Caco-2 (cell line): ENCODE data around the gene PARS2. TPM values are rescaled to one million over a fixed set of nuclear protein-coding genes. Genes with fewer than 3 reads are reported as not detected.

ENCODE experiments used
- BruUV-seq: library from RNA; stranded (reverse); fragments of 400-500 nt; replicated peaks from 2 replicates; lab custom pipeline; 2021; lab: Mats Ljungman, UMichigan
- CTCF ChIA-PET: fragments of 300-600 bp; sonication (Branson Sonifier 250); formaldehyde crosslinking; loops from one replicate; lab custom pipeline; 2022; ENCODE audit warnings: antibody characterized with exemption; lab: Charles Lee
- POLR2A ChIA-PET: fragments of 300-600 bp; sonication (Branson Sonifier 250); formaldehyde crosslinking; loops from one replicate; lab custom pipeline; 2022; ENCODE audit warnings: antibody characterized with exemption; lab: Charles Lee
- DNase-seq, 2 experiments: peaks; one replicate each; pipeline versions ENCODE4 v3.0.0 to v3.0.0-alpha.2; 2020 to 2022
- H3K27me3 ChIP-seq: replicated peaks from 2 replicates; pipeline ENCODE4 v1.6.0; 2011; ENCODE audit warnings: low read length; ENCODE audit not compliant: control insufficient read depth, insufficient read depth
- H3K36me3 ChIP-seq: 2 replicates; pipeline ENCODE4 v1.5.1; 2011; ENCODE audit warnings: low read length; ENCODE audit not compliant: control insufficient read depth, insufficient read depth
- H3K4me1 ChIP-seq: fragments of 250-450 bp; sonication (Bioruptor Pico); 2 replicates; pipeline ENCODE4 v1.5.1; 2020; ENCODE audit warnings: mild to moderate bottlenecking
- H3K4me3 ChIP-seq: 2 replicates; pipeline ENCODE4 v1.5.1; 2011; ENCODE audit warnings: low read depth, mild to moderate bottlenecking, control low read depth, low read length
- H3K9me3 ChIP-seq: fragments of 250-450 bp; sonication (Bioruptor Pico); 2 replicates; pipeline ENCODE4 v1.5.1; 2020; ENCODE audit warnings: mild to moderate bottlenecking, moderate library complexity
- H3K27ac Mint-ChIP-seq: one replicate; pipeline ENCODE4 v1.8.0; 2022; ENCODE audit warnings: mixed read lengths; ENCODE audit not compliant: unreplicated experiment
- H3K27me3 Mint-ChIP-seq: one replicate; pipeline ENCODE4 v1.8.0; 2022; ENCODE audit warnings: mixed read lengths; ENCODE audit not compliant: insufficient read depth, unreplicated experiment
- H3K36me3 Mint-ChIP-seq: one replicate; pipeline ENCODE4 v1.8.0; 2022; ENCODE audit warnings: mild to moderate bottlenecking, mixed read lengths; ENCODE audit not compliant: insufficient read depth, unreplicated experiment
- H3K4me1 Mint-ChIP-seq: one replicate; pipeline ENCODE4 v1.8.0; 2022; ENCODE audit warnings: low read depth, mixed read lengths; ENCODE audit not compliant: unreplicated experiment
- H3K4me3 Mint-ChIP-seq: one replicate; pipeline ENCODE4 v1.8.0; 2022; ENCODE audit warnings: mild to moderate bottlenecking, moderate library complexity, mixed read lengths; ENCODE audit not compliant: unreplicated experiment
- H3K9me3 Mint-ChIP-seq: one replicate; pipeline ENCODE4 v1.8.0; 2022; ENCODE audit warnings: mixed read lengths; ENCODE audit not compliant: unreplicated experiment
- CTCF ChIP-seq, 2 experiments: fragments of 200-600 bp in 1 of 2; IDR thresholded peaks; 1 replicate in 1 of 2; 2 replicates in 1 of 2; pipeline versions ENCODE4 v1.5.1 to v1.8.0; 2011 to 2022; ENCODE audit warnings: antibody characterized with exemption in 1 of 2, control low read depth in 1 of 2, inconsistent platforms in 1 of 2, low read depth in 1 of 2, low read length in 1 of 2, mild to moderate bottlenecking in 1 of 2, moderate library complexity in 1 of 2; ENCODE audit not compliant: insufficient read depth in 1 of 2, severe bottlenecking in 1 of 2, unreplicated experiment in 1 of 2
- intact Hi-C: fragments of 100-400 bp; cut with micrococcal nuclease; formaldehyde crosslinking; loops from one replicate; pipeline ENCODE4 v1.10.0; 2022; ENCODE audit not compliant: unreplicated experiment
- total RNA-seq: library from RNA; stranded (reverse); gene quantifications from 2 replicates; pipeline ENCODE4 v1.2.3, GENCODE V29; 2022

PARS2 gene
- total RNA-seq, 1 experiment from 2014 or later: 5.8 TPM

- H3K4me1 Mint-ChIP-seq: no peaks in the 10 kb centered on the region
- no peaks in the 10 kb centered on the region for H3K36me3 ChIP-seq
- H3K27me3 ChIP-seq: no peaks in the 10 kb centered on the region
- no peak overlapping the region for H3K4me3 Mint-ChIP-seq
- intact Hi-C loops: no loop called here
- H3K4me3 ChIP-seq: no peak overlapping the region
- ChIA-PET POLR2A (no interaction called here), CTCF (no interaction called here)
- no peaks in the 10 kb centered on the region for H3K36me3 Mint-ChIP-seq
- BruUV-seq: no TSS peak
- H3K9me3 Mint-ChIP-seq: no peaks in the 10 kb centered on the region
- TF ChIP-seq CTCF (IDR thresholded peaks at IDR 0.05; ENCODE audit: insufficient read depth in 1 of 2, low read depth in 1 of 2, low read length in 1 of 2, severe bottlenecking in 1 of 2, unreplicated experiment in 1 of 2): no peak
- no peaks in the 10 kb centered on the region for H3K27me3 Mint-ChIP-seq
- no peaks in the 10 kb centered on the region for H3K9me3 ChIP-seq
- no peak overlapping the region for H3K27ac Mint-ChIP-seq
- H3K4me1 ChIP-seq: no peaks in the 10 kb centered on the region
- DNase-seq: no peak
Measured at GRCh38 chr1:54754486-54755285, 9.6 kb downstream of the PARS2 start.

GRCh38 chr1:54754045-54754444 lies 10.3 kb downstream of the PARS2 start:
- H3K9me3 Mint-ChIP-seq: no peaks in the 10 kb centered on the region
- no peak overlapping the region for H3K27ac Mint-ChIP-seq
- Histone ChIP-seq H3K4me1 (no peaks in the 10 kb centered on the region), H3K36me3 (no peaks in the 10 kb centered on the region), H3K9me3 (no peaks in the 10 kb centered on the region), H3K27me3 (no peaks in the 10 kb centered on the region), H3K4me3 (no peak overlapping the region)
- POLR2A ChIA-PET: no interaction called here
- H3K36me3 Mint-ChIP-seq: no peaks in the 10 kb centered on the region
- H3K4me3 Mint-ChIP-seq: no peak overlapping the region
- intact Hi-C loops: no loop called here
- H3K4me1 Mint-ChIP-seq: no peaks in the 10 kb centered on the region
- CTCF ChIA-PET: interaction anchor here (0.7 kb wide), 1 partner anchor 247 kb away, joined by 3 read pairs; no protein-coding TSS in a partner anchor
- no TSS peak for BruUV-seq
- no peaks in the 10 kb centered on the region for H3K27me3 Mint-ChIP-seq
- no peak for DNase-seq
- TF ChIP-seq CTCF (IDR thresholded peaks at IDR 0.05; ENCODE audit: insufficient read depth in 1 of 2, low read depth in 1 of 2, low read length in 1 of 2, severe bottlenecking in 1 of 2, unreplicated experiment in 1 of 2): no peak

- POLR2A ChIA-PET: no interaction called here
- Mint-ChIP-seq H3K27ac (no peak overlapping the region), H3K4me1 (no peaks in the 10 kb centered on the region), H3K9me3 (no peaks in the 10 kb centered on the region), H3K36me3 (no peaks in the 10 kb centered on the region), H3K27me3 (no peaks in the 10 kb centered on the region), H3K4me3 (no peak overlapping the region)
- no peak for TF ChIP-seq CTCF (IDR thresholded peaks at IDR 0.05; ENCODE audit: insufficient read depth in 1 of 2, low read depth in 1 of 2, low read length in 1 of 2, severe bottlenecking in 1 of 2, unreplicated experiment in 1 of 2)
- Histone ChIP-seq H3K36me3 (no peaks in the 10 kb centered on the region), H3K4me3 (no peak overlapping the region), H3K9me3 (no peaks in the 10 kb centered on the region), H3K27me3 (no peaks in the 10 kb centered on the region), H3K4me1 (no peaks in the 10 kb centered on the region)
- CTCF ChIA-PET: no interaction called here
- no peak for DNase-seq
- intact Hi-C loops: no loop called here
- BruUV-seq: no TSS peak
Measured at GRCh38 chr1:54751426-54751825, 12.9 kb downstream of the PARS2 start.
